SU-DHL-6 (cell line): ENCODE data around the gene SRP14.

ENCODE experiments used
- CTCF ChIP-seq: fragments of 200-600 bp; sonication (generic); IDR thresholded peaks from one replicate; pipeline ENCODE4 v1.5.1; 2017; ENCODE audit warnings: antibody characterized with exemption, mild to moderate bottlenecking, low read length, moderate library complexity; ENCODE audit not compliant: insufficient read depth, poor library complexity, severe bottlenecking
- EZH2phosphoT487 ChIP-seq: fragments of 200-600 bp; sonication (generic), shearing (Covaris generic); conservative IDR thresholded peaks from 2 replicates; pipeline ENCODE4 v1.6.1; 2018; ENCODE audit warnings: mild to moderate bottlenecking, antibody characterized with exemption, low read length, moderate library complexity, mixed read lengths

DNA sequence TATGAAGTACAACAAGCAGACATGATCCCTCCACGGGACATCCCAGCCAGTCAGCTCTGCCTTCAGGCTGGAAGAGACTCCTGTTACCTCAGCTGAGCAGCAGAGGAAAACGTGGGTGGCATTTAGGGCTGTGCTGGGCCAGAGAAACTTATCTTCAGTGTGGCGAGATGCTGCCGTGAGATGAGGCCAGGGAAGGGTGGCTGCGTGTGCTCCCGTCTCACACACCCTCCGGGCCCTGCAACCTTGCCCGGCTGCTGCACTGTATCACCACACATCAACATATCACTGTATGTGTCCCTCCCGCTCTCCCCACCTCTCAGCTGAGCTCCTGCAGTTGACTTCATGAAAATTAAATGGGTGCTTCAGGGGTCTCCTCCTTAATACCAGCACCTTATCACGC, 46.3 kb upstream of the SRP14 start:
- TF ChIP-seq CTCF: no peak
- TF ChIP-seq EZH2phosphoT487: no peak
